GM19193 (cell line): Measurements from ENCODE around the gene NGFR.

Experiments
- POLR2A ChIP-seq: IDR thresholded peaks from 4 replicates; pipeline ENCODE4 v1.6.1; 2011; ENCODE audit not compliant: insufficient read depth, insufficient read length; ENCODE audit errors: extremely low read depth

NGFR gene

DNA sequence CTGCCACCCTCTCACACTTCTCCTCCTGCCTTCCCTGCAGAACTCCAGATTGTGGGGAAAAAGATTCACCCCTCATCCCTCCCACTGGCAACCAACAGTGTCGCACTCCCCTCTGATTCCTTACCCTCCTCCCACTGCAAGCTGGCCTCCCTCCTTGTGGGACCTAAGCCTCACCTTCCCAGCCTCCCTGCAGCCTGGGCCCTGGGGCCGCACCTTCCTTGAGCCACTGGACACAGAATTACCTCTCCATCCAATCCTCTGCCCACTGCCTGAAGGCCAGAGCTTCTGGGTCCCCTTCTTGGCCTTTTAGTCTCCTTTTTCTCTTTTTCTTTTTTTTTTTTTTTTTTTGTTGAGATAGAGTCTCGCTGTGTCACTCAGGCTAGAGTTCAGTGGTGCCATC is 33.9 kb downstream of the NGFR start:
- no peak for TF ChIP-seq POLR2A

DNA sequence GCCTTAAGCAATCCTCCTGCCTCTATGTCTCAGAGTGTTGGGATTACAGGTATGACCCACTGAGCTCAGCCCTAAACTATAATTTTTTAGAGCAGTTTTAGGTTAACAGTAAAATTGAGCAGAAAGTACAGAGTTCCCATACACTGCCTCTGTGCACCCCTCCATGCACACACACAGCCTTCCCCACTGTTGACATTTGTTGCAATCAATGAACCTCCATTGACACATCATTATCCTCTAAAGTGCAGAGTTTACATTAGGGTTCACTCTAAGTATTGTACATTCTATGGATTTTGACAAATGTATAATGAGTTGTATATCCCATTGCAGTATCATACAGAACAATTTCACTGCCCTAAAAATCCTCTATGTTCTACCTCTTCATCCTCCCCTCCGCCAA is 35.0 kb downstream of the NGFR start:
- TF ChIP-seq POLR2A, result no peak

DNA sequence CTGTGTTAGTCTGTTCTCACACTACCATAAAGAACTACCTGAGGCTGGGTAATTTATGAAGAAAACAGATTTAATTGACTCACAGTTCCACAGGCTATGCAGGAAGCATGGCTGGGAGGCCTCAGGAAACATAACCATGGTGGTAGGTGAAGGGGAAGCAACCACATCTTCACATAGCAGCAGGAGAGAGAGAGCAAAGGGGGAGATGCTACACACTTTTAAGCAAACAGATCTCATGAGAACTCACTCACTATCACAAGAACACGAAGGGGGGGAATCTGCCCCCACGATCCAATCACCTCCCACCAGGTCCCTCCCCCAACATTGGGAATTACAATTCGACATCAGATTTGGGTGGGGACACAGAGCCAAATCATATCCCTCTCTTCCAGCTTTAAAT is 48.8 kb downstream of the NGFR start:
- TF ChIP-seq POLR2A, result no peak

DNA sequence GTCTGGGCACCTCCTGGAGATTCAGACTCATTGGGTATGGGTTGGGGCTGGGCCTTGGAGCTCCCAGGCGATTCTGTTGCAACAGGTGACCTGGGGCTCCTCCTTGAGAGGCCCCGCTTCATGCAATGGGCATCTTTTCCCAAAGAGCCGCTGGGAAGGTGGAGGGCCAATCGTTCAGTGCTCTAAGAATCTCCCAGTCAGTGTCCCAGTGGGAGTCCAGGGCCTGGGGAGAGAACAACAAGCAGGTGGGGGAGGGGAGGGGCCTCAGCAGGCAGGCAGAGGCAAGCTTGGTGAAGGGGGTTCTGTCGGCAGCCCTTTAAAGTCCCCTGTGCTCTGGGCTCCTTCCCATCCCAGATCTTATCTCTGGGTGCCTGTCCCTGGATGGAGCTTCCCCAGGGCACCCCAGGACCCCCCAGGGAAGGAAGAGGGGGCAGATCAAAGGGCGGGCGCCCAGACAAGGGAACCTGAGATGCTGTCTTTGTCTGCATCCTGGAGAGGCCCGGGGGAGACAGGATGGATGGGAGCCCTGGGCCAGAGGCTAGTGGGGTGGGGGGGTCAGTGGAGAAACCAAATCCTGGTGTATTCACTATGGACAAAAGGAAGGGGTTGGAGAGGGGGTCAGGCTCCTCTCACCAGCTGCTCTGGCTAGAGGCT is 50.0 kb downstream of the NGFR start:
- TF ChIP-seq POLR2A, result no peak

DNA sequence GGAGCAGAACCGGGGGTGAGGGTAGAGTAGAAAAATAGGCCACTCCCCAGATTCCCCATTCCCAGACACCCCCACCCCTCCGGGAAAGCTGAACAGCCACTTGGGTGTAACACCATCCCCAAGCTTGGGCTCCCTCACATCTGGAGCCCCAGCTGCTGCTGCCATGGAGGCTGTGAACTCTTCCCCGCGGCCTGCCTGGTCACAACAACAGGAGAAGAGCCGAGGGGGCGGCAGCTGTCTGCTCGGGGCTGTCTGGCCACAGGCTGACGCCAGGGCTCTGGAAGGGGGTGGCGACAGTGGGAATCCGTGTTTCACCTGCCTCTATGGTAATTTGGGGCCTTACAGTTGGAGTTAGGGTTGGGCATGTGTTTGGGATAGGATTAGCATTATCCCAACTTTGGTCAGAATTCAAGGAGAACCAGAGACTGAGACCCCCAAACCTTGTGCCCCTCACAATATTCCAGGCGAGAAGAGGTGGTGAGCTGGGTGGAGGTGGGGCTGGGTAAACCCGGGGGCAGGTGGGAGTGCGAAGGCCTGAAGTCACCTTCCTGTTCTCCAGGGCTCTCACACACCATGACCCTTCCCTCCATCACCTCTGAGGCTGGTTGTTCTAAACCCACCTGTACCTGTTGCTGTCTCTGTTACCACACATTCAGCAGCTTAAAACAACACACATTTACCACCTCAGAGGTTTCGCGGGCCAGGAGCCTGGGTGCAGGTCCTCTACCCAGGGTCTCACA is 50.9 kb downstream of the NGFR start:
- no peak for TF ChIP-seq POLR2A

DNA sequence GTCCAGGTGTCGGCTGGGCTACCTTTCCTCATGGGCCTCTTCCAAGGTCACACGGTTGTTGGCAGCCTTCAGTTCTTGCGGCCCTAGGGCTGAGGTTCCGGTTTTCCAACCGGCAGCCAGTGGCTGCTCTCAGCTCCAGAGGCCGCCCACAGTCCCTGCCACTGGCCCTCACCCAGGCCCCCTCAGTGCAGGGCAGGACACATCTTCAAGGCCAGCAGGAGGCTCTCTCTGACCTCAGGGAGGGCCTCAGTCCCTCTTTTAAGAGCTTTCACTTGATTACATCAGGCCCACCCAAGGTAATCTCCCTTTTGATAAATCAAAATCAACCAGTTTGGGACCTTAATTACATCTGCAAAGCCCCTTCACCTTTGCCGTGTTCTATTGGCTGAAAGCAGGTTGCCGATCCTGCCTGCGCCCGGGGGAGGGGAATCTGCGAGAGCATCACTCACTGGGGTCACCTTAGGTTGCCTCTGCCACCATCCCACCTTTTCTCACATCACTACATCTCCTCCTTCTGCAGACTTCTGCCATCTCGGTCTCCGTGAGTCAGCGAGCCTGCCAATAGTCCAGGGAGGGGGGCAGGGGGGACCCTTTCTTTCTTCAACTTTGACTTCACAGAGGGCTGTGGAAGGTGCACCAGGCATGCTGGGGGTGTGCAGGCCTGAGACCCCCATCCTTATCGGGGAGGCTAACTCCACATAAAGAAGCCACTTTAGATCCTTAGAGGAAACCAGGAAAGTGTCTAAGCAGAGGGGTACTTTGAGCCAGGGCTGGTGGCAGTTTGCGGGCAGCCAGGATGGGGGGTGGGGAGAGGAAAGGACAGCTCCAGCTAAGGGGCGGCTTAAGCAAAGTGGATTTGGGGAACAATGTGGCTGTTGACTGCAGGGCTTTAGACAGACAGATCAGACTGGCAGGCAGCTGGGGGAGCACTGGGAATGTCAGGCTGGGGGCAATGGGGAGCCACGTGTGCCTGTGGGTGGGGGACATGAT is 51.7 kb downstream of the NGFR start:
- no peak for TF ChIP-seq POLR2A

DNA sequence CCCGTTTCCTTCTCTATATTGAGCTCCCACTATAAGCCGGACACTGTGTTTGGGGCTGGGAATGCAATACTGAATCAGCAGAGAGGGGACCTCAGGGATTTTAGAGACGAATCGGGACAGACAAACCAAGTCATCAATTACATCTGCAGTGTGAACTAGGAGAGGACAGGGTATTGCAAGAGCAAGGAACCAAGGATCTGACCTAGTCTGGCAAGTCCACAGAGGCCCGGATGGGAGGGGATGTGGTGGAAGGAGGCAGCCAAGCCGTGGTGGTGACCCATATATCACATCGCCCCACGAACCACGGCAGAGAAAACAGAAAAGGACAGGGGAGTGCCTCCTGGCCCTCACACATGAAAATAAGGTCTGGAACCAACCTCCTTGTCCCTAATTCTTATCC is 52.5 kb downstream of the NGFR start:
- no peak for TF ChIP-seq POLR2A

DNA sequence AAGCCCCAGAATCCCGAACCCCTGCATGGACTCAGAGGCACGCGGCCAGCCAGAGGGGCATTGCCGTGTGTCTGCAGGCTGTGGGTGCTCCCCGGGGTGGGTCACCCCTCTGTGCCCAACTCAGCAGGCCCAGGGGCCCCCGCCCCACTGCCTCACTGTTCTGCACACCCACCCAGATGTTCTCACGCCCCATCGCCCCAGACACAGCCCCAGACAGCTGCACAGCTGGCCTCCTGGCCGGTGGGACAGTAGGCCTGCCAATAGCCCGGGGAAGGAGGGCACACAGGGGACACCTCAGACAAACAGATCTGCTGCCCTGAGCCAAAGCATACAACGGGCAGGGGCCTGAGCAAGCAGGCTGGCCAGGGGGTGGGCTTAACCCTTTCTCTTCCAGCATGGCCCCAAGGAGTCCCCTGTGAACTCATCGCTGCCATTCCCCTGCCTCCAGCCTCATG is 53.0 kb downstream of the NGFR start:
- no peak for TF ChIP-seq POLR2A

DNA sequence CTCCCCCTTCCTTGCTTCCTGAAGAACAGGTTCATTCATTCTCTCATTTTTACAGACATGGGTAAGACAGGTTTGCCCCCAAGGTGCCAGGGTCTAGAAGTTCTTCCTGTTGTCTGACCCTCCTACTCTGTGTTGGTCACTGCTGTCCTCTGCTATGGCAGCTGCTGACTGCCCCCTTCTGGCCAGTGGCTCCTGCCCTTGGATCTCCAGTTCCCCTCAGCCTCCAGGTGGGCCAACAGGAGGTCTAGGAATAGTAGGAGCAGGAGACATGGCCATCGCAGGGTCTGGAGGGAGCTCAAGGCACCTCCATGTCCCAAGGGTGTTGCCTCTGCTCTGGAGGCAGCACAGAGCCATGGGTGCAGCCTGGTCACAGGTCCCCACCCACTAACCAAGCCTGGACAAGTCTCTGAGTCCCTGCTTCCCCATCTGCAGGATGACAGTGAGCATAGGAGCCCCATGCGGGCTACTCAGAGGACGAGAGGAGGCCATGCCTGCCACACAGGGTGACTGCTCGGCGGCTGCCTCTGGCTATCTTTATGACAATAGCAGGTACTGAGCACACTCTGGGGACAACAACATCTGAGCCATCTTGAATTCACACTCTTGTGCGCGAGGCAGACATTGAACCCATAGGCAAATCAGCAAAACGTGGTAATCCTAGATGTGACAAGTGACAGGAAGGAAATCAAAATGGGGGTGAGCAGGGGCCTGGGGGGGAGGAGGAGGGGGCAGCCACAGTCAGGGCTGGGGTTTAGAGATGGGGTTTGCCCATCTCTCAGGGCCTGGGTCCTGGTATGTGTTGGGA is 53.6 kb downstream of the NGFR start:
- TF ChIP-seq POLR2A, result no peak

DNA sequence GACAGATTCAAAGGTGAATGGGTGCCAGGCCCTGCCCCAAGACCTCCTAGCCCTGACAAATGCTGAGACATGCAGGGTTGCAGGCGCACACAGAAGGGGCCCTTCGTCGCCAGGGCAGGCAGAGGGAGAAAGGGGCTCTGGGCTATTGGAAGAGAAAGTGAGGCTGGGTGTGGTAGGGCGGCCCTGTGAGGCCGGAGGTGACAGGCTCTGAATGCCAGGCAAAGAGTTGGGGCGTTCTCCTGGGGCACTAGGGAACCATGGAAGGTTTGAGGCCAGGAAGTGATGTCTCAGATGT is 54.2 kb downstream of the NGFR start:
- no peak for TF ChIP-seq POLR2A

DNA sequence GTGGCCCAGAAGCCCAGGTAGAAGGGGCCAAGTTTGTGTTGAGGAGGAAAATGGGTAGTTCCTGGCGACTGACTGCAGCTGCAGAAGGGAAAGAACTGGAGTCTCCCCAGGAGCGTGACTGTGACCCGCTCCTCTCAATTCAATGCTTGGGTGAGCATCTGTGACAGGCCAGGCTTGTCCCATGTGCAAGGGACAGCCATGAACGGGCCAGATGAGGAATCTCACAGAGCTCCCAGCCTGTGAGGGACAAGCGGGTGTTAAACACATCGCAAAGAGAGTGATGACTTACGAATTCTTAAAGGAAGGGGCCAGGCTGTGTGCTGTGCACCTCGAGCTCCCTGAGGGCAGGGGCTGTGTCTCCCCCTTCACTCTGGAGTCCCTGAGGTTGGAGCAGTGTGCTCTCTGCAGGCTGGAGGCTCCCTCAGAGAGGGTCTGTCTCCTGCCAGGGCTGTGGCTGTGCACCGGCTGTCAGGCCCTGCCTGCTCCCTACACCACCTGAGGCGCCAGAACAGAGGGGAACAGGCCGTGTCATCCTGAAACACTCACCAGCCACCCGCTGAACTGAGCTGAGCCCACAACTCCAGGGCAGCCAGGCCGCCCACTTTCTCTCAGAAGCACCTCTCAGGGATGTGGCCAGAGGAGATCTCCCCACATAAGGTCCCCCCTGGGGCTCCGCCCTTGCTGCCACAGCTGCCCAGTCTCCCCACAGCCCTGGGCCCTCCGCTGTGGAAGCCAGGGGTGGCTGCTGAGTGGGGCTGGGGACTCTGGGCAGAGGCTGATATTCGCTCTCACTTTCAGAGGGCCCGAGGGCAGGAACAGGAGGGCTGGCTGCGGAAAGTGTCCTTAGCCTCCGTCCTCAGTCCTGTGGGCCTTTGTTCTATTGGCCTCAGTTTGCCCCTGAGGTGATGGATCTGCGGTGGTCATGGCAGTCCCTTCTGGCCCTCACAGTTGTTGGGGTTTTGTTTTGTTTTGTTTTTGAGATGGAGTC is 54.9 kb downstream of the NGFR start:
- no peak for TF ChIP-seq POLR2A

DNA sequence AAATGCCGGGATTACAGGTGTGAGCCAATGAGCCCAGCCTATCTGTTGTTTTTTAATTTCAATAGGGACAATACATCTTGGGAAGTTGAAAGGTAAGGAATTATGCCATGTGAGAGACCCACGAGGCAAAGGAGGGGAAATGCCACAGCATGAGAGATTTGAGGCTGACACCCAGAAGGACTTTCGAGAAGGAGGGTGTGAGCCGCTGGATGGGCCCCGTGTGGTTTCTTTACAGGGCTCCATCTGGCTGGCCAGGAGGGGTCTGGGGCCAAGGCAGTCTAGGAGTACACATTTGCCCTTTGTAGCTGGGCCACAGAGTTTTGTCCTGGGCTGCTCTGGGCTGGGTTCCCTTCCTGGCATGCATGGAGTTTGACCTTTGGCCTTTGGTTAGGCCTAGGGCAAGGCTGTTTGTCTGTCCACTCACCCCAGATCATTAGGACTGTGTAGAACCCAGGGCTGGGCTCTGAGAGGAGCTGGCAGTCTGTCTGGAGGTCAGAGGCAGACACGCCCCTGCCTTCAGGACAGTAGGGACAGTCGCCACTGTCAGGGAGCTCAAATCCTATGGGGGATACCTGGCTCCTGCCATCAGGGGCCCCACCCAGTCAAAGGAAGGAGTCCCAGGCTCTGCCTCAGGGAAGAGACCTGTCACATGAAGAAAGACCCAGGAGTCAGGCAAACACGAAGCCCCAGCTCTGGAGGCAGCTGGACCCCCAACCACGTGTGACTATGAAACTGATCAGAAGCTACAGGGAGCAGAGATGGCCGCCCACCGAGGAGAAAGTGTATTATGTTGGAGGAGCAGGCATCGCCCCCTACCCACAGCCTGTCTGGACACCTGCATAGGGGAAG is 56.4 kb downstream of the NGFR start:
- no peak for TF ChIP-seq POLR2A
